HUES6 (cell line): ENCODE data around the gene CNTRL.
"Not testable (repeated sequence)": the region's sequence is repeated elsewhere in the genome, so short reads cannot be mapped to it uniquely, and the experiment has no call there.

Source experiments
- H3K27ac ChIP-seq: 2 replicates; pipeline ENCODE4 v1.7.0; 2013; ENCODE audit warnings: low read depth, mild to moderate bottlenecking, low read length, inconsistent platforms
- H3K27me3 ChIP-seq: 2 replicates; pipeline ENCODE4 v1.6.1; 2013; ENCODE audit warnings: low read length; ENCODE audit not compliant: control insufficient read depth, insufficient read depth
- H3K36me3 ChIP-seq: 2 replicates; pipeline ENCODE4 v1.6.1; 2013; ENCODE audit warnings: low read length; ENCODE audit not compliant: control insufficient read depth, insufficient read depth
- H3K4me1 ChIP-seq: 2 replicates; pipeline ENCODE4 v1.6.1; 2013; ENCODE audit warnings: low read length; ENCODE audit not compliant: control insufficient read depth, insufficient read depth
- H3K4me3 ChIP-seq: 2 replicates; pipeline ENCODE4 v1.5.1; 2013; ENCODE audit warnings: low read depth, low read length
- H3K9ac ChIP-seq: one replicate; pipeline ENCODE4 v1.6.1; 2013; ENCODE audit warnings: mild to moderate bottlenecking, low read length
- H3K9me3 ChIP-seq: 2 replicates; pipeline ENCODE4 v1.6.1; 2013; ENCODE audit warnings: low read depth, low read length; ENCODE audit not compliant: control insufficient read depth, insufficient read depth

The CNTRL gene, protein sequence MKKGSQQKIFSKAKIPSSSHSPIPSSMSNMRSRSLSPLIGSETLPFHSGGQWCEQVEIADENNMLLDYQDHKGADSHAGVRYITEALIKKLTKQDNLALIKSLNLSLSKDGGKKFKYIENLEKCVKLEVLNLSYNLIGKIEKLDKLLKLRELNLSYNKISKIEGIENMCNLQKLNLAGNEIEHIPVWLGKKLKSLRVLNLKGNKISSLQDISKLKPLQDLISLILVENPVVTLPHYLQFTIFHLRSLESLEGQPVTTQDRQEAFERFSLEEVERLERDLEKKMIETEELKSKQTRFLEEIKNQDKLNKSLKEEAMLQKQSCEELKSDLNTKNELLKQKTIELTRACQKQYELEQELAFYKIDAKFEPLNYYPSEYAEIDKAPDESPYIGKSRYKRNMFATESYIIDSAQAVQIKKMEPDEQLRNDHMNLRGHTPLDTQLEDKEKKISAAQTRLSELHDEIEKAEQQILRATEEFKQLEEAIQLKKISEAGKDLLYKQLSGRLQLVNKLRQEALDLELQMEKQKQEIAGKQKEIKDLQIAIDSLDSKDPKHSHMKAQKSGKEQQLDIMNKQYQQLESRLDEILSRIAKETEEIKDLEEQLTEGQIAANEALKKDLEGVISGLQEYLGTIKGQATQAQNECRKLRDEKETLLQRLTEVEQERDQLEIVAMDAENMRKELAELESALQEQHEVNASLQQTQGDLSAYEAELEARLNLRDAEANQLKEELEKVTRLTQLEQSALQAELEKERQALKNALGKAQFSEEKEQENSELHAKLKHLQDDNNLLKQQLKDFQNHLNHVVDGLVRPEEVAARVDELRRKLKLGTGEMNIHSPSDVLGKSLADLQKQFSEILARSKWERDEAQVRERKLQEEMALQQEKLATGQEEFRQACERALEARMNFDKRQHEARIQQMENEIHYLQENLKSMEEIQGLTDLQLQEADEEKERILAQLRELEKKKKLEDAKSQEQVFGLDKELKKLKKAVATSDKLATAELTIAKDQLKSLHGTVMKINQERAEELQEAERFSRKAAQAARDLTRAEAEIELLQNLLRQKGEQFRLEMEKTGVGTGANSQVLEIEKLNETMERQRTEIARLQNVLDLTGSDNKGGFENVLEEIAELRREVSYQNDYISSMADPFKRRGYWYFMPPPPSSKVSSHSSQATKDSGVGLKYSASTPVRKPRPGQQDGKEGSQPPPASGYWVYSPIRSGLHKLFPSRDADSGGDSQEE (N-terminal part only)

DNA sequence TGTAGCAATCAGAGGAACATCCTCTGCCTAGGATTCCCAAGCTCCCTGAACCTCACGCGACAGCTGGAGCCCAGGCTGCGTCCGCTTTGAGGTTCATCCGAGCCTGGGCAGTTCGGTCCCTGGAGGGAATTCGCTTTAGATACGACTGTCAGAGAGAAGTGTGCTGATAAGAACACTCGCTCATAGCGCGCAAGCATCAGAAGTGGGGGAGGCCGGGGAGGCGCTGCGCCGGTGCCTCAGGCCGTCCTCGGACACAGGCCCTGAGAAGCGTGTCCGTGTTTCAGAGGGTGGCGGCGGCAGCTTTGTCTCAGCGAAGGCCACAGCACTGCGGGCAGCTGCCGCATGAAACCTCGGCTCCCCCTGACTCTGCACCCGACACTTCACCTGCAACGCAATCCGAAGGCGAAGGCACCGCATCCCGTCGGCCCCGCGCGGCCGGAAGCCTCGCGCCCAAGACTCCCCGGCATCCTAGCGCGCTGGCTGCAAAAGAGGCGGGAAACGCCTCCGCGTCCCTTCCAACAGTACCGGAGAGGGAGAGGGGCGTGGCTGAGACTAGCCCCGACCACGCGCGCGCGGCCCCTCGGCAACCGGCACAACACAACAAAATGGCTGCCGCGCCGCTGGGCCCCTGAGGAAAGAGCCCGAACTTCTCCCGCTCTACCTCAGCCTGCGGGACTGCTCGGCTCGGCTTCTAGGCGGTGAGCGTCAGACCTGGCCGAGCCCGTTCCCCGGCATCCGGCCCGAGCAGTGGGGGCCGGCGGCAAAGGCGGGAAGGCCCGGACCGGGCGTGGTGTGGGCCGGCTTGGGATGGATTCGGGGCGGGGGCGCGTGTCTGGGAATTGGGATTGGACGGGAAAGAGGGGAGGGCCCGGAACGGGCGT is at the start of gene CNTRL:
TSS of gene CNTRL (plus strand) at position 586 of the 881 bp plus-strand sequence. CDS start 13,372 bp downstream, outside the sequence.
- Histone ChIP-seq H3K36me3 (no peaks in the 10 kb centered on the region), H3K9me3 (no peaks in the 10 kb centered on the region), H3K9ac (peak within 1 kb of the TSS; percentile 89), H3K4me3 (peak within 1 kb of the TSS; percentile 75), H3K27me3 (peaks cover 75% of the 10 kb centered on the region), H3K4me1 (peaks cover 8% of the 10 kb centered on the region), H3K27ac (peak within 1 kb of the TSS; percentile 30; the same call in 1 of the 2 replicates)

DNA sequence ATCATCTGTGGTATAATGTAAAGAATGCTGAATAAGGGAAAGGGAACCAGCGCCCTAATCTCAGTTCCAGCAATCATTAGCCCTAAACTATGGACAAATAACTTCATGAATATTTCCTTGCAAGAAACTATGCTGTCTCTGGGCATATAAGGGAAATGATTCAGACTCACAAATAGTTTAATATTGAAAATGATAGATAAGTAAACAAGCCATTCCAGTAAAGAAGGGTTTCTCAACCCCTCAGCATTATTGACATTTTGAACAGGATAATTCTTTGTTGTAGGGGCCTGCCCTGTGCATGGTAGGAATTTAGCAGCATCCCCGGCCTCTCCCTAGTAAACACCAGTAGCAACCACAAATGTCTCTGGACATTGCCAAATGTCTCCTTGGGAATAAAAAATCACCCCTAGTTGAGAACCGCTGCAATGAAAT is 48.5 kb upstream of the CNTRL start:
- no peak overlapping the region for H3K27ac ChIP-seq
- H3K9me3 ChIP-seq, result no peaks in the 10 kb centered on the region
- no peak overlapping the region for H3K4me3 ChIP-seq
- H3K9ac ChIP-seq, result no peak overlapping the region
- H3K4me1 ChIP-seq, result no peaks in the 10 kb centered on the region
- no peaks in the 10 kb centered on the region for H3K36me3 ChIP-seq
- H3K27me3 ChIP-seq, result no peaks in the 10 kb centered on the region

DNA sequence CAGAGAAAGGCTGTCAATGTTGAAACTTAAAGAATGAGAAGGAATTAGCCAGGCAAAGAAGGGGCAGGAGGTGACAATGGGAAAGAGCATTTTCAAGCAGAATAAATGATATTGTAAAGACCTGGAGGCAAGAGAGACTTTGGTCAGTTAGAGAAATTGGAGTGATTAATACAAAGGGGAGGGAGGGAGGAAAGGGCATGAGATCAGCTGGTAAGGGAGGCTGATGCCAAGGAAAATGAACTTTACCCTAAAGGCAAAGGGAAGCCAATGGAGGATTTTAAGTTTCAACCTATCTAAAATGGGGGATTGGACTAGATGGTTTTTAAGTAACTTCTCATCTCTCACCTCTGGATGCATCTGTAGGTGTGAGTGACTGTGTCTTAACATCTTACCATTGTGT is 48.0 kb upstream of the CNTRL start:
- Histone ChIP-seq H3K36me3 (no peaks in the 10 kb centered on the region), H3K9me3 (no peaks in the 10 kb centered on the region), H3K4me3 (no peak overlapping the region), H3K27ac (no peak overlapping the region), H3K4me1 (no peaks in the 10 kb centered on the region), H3K9ac (no peak overlapping the region), H3K27me3 (no peaks in the 10 kb centered on the region)

DNA sequence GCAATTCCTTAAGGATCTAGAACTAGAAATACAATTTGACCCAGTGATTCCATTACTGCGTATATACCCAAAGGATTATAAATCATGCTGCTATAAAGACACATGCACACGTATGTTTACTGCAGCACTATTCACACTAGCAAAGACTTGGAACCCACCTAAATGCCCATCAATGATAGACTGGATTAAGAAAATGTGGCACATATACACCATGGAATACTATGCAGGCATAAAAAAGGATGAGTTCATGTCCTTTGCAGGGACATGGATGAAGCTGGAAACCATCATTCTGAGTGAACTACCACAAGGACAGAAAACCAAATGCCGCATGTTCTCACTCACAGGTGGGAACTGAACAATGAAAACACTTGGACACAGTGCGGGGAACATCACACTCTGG is 46.5 kb upstream of the CNTRL start:
- H3K27me3 ChIP-seq, H3K4me1 ChIP-seq, H3K9ac ChIP-seq, H3K4me3 ChIP-seq, H3K27ac ChIP-seq, H3K36me3 ChIP-seq, H3K9me3 ChIP-seq: not testable (repeated sequence)

DNA sequence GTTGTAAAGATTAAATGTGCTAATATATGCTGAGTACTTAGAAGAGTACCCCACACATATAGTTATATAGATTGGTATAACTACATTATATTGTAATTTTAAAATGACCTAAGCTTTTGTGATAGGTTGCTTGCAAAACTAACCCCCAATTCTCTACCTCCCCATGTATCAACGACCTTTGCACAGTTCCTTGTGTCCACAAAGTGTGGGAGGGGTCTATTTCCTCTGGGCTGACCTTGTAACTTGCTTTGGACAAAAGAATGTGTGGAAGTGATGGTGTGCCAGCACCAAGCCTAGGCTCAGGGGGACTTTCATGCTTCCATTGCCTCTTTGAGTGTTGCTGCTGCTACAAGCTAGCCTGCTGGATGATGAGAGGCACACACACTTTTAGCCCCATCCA is 45.3 kb upstream of the CNTRL start:
- Histone ChIP-seq H3K27ac (no peak overlapping the region), H3K9me3 (no peaks in the 10 kb centered on the region), H3K4me1 (no peaks in the 10 kb centered on the region), H3K27me3 (no peaks in the 10 kb centered on the region), H3K4me3 (no peak overlapping the region), H3K9ac (no peak overlapping the region), H3K36me3 (no peaks in the 10 kb centered on the region)

DNA sequence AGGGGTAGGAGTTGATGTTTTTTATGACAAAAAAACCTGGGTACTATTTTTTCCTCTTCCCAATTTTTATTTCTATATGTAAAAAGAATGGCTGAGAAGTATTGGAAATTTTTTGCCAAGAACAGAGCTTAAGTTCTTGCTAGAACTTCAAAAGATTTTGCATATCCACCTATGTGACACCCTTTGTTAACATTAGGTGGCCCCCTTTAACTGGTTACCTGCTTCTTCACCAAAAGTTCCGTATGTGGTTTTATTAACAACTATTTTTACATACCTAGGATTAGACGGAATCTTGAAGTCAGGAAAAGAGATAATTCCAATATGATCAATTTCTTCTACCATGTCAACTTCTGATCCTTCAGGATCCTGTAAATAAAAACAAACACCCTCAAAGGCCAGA is 40.2 kb upstream of the CNTRL start:
- Histone ChIP-seq H3K27ac (no peak overlapping the region), H3K27me3 (no peaks in the 10 kb centered on the region), H3K9ac (no peak overlapping the region), H3K9me3 (no peaks in the 10 kb centered on the region), H3K36me3 (no peaks in the 10 kb centered on the region), H3K4me3 (no peak overlapping the region), H3K4me1 (no peaks in the 10 kb centered on the region)

DNA sequence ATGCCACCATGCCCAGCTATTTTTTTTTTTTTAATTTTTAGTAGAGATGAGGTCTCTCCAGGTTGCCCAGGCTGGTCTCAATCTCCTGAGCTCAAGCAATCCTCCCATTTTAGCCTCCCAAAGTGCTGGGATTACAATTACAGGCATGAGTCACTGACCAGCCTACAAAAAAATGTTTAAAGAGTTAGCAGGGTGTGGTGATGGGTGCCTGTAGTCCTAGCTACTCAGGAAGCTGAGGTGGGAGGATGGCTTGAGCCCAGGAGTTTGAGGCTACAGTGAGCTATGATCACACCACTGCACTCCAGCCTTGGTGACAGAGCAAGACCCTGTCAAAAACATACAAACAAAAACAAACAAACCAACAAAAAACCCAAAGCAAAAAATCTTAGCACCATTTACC is 39.0 kb upstream of the CNTRL start:
- not testable (repeated sequence) for H3K36me3 ChIP-seq, H3K9me3 ChIP-seq, H3K4me1 ChIP-seq, H3K4me3 ChIP-seq, H3K27me3 ChIP-seq, H3K27ac ChIP-seq, H3K9ac ChIP-seq

DNA sequence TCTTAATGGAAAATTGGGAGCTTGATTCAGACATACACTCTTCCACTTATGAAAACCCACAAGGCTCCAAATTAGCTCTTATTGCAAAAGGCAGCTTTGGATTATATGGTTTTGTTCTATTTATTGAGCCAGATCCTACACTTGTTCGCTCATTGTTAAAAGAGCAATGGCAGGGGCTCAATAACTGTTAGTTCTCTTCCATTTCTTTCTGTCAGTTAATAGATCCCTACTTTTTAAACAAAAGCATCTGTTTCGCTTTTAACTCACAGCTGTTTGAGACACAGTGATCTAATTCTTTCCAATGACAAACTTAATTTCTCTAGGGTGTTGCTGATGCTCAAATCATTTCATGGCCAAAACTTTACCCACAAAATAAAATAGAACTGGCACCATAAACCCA is 36.4 kb upstream of the CNTRL start:
- H3K27me3 ChIP-seq, result no peaks in the 10 kb centered on the region
- no peak overlapping the region for H3K4me3 ChIP-seq

DNA sequence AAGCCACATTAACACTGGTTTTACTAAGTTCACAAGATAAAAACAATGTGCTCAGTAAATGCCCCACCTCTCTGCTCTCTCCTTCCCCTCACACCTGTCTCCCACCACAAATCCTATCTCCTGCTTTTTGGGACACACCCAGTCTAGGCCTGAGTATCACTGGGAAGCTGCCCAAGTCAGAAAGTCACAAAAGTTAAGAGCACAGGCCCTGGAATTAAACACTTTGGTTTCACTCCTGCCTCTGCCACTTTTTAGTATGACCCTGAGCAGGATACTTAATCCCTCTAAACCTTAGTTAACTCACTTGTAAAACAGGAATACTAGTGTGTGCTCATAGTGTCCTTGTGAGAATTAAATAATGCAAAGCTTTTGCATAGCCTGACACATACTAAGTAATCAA is 36.0 kb upstream of the CNTRL start:
- H3K4me3 ChIP-seq, result no peak overlapping the region
- no peak overlapping the region for H3K9ac ChIP-seq
- no peaks in the 10 kb centered on the region for H3K9me3 ChIP-seq
- H3K27me3 ChIP-seq, result no peaks in the 10 kb centered on the region
- H3K27ac ChIP-seq, result no peak overlapping the region
- H3K36me3 ChIP-seq, result no peaks in the 10 kb centered on the region
- no peaks in the 10 kb centered on the region for H3K4me1 ChIP-seq

More for the DNA sequence above, 36.4 kb upstream of the CNTRL start:
- Histone ChIP-seq H3K9me3 (no peaks in the 10 kb centered on the region), H3K27ac (no peak overlapping the region), H3K4me1 (no peaks in the 10 kb centered on the region), H3K9ac (no peak overlapping the region), H3K36me3 (no peaks in the 10 kb centered on the region)

DNA sequence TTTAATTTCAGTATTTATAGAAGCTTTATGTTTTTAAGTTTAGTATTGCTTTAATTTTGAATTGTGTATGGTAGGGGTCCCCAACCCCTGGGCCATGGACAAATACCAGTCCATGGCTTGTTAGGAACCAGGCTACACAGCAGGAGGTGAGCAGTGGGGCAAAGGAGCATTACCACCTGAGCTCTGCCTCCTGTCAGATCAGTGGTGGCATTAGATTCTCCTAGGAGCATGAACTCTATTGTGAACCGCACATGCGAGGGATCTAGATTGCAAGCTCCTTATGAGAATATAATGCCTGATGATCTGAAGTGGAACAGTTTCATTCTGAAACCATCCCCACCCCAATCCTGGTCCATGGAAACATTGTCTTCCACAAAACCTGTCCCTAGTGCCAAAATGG is 26.6 kb upstream of the CNTRL start:
- Histone ChIP-seq H3K9me3 (no peaks in the 10 kb centered on the region), H3K27ac (no peak overlapping the region), H3K4me1 (no peaks in the 10 kb centered on the region), H3K27me3 (no peaks in the 10 kb centered on the region), H3K4me3 (no peak overlapping the region), H3K36me3 (no peaks in the 10 kb centered on the region), H3K9ac (no peak overlapping the region)
